Stomach (tissue), 9 donors: ENCODE measurements around the gene PPP2R2B. TPM values are rescaled to one million over a fixed set of nuclear protein-coding genes. Genes with fewer than 3 reads are reported as not detected.
"Not testable (repeated sequence)": the region's sequence is repeated elsewhere in the genome, so short reads cannot be mapped to it uniquely, and the experiment has no call there.

ENCODE experiments used
- DNase-seq, 2 donors: peaks; one replicate each; pipeline versions ENCODE4 v3.0.0 to v3.0.0-alpha.2; 2013 to 2019
- H3K27ac ChIP-seq, 5 donors: fragments of 200-600 bp in 4 of 5; sonication (generic) in 4 of 5; one replicate each; pipeline ENCODE4 v1.5.1; 2013 to 2019; ENCODE audit warnings: mild to moderate bottlenecking in 1 of 5, moderate library complexity in 1 of 5
- H3K27me3 ChIP-seq, 3 donors: fragments of 200-600 bp; sonication (generic); one replicate each; pipeline ENCODE4 v1.5.1; 2017 to 2019; ENCODE audit warnings: mixed run types in 1 of 3
- H3K36me3 ChIP-seq, 4 donors: fragments of 200-600 bp; sonication (generic); 1 replicate in 3 of 4; 2 replicates in 1 of 4; pipeline ENCODE4 v1.5.1; 2016 to 2019
- H3K4me1 ChIP-seq, 4 donors: fragments of 200-600 bp; sonication (generic); one replicate each; pipeline ENCODE4 v1.5.1; 2016 to 2019
- H3K4me3 ChIP-seq, 4 donors: fragments of 200-600 bp; sonication (generic) in 3 of 4; one replicate each; pipeline ENCODE4 v1.5.1; 2016 to 2019; ENCODE audit warnings: mild to moderate bottlenecking in 1 of 4
- H3K9me3 ChIP-seq, 4 donors: fragments of 200-600 bp; sonication (generic); one replicate each; pipeline ENCODE4 v1.5.1; 2016 to 2019
- CTCF ChIP-seq, 7 experiments: fragments of 450-650 bp in 4 of 7; fragments of 200-600 bp in 3 of 7; sonication (generic) in 3 of 7; IDR thresholded peaks; one replicate each; pipeline ENCODE4 v1.5.1; 2016 to 2019; ENCODE audit warnings: antibody characterized with exemption in 7 of 7, control low read depth in 2 of 7, mild to moderate bottlenecking in 1 of 7
- EP300 ChIP-seq: sonication (generic); formaldehyde crosslinking; IDR thresholded peaks from one replicate; pipeline ENCODE4 v1.6.1; 2017; ENCODE audit warnings: antibody characterized with exemption
- POLR2A ChIP-seq, 4 donors: fragments of 450-650 bp; IDR thresholded peaks; one replicate each; pipeline ENCODE4 v1.6.1; 2016; ENCODE audit warnings: antibody characterized with exemption in 4 of 4, control low read depth in 2 of 4, mild to moderate bottlenecking in 1 of 4, moderate library complexity in 1 of 4
- POLR2AphosphoS5 ChIP-seq, 3 donors: sonication (generic); formaldehyde crosslinking; IDR thresholded peaks; one replicate each; pipeline ENCODE4 v1.6.1; 2016; ENCODE audit warnings: antibody characterized with exemption in 3 of 3
- WGBS, 5 donors: extraction: QIAGEN DNeasy Blood & Tissue Kit in 3 of 5; methylation state at CpG; one replicate each; pipeline versions ENCODE4 v1.1.5 to v1.1.7; 2013 to 2018; 5-methylcytosine and 5-hydroxymethylcytosine counted together
- intact Hi-C: fragments of 100-400 bp; cut with DNase I; formaldehyde crosslinking; loops from one replicate; pipeline ENCODE4 v1.15.1; 2023; ENCODE audit warnings: low total_unique reads
- polyA plus RNA-seq, 3 donors: library from polyadenylated mRNA; stranded (reverse); fragments of 200-250 nt; gene quantifications; one replicate each; pipeline ENCODE4 v1.2.3, GENCODE V29; 2013
- total RNA-seq, 5 donors: library from RNA; depleted of rRNA; stranded (reverse); fragments of >200 nt; gene quantifications; one replicate each; pipeline versions ENCODE4 v1.1.0 to v1.2.3, GENCODE V29; 2014 to 2016
- donor health status: healthy with polysubstance abuse.
- donor health status: Bipolar disorder and iron deficiency.
- donor health status: healthy.

Gene PPP2R2B
- total and polyA plus RNA-seq, 8 donors, result under 0.01 to 4.6 (median 0.75) TPM; not detected in 1

GRCh38 chr5:146562461-146562860, 316.1 kb downstream of the PPP2R2B start:
- TF ChIP-seq CTCF (IDR thresholded peaks at IDR 0.05) (no peak), EP300 (no peak), POLR2AphosphoS5 (IDR thresholded peaks at IDR 0.05) (no peak), POLR2A (IDR thresholded peaks at IDR 0.05) (no peak)
- Histone ChIP-seq H3K9me3 (no peaks in the 10 kb centered on the region), H3K4me3 (no peak overlapping the region), H3K27ac (no peak overlapping the region), H3K4me1 (no peaks in the 10 kb centered on the region), H3K36me3 (no peaks in the 10 kb centered on the region), H3K27me3 (no peaks in the 10 kb centered on the region)
- 94 to 97% (median 96%) methylated on average over 4 of the region's 4 CpGs for whole genome bisulfite sequencing, 5 donors
- DNase-seq, result no peak
- intact Hi-C loops, result no loop called here

GRCh38 chr5:146561711-146562110, 316.8 kb downstream of the PPP2R2B start:
- Histone ChIP-seq H3K9me3 (no peaks in the 10 kb centered on the region), H3K36me3 (no peaks in the 10 kb centered on the region), H3K27me3 (no peaks in the 10 kb centered on the region), H3K27ac (no peak overlapping the region), H3K4me1 (no peaks in the 10 kb centered on the region), H3K4me3 (no peak overlapping the region)
- WGBS, 5 donors, result 74 to 84% (median 78%) methylated on average over 5 of the region's 5 CpGs
- no peak for DNase-seq
- intact Hi-C loops, result no loop called here
- TF ChIP-seq CTCF (IDR thresholded peaks at IDR 0.05), result no peak
- TF ChIP-seq EP300, result no peak
- no peak for TF ChIP-seq POLR2A (IDR thresholded peaks at IDR 0.05)
- TF ChIP-seq POLR2AphosphoS5 (IDR thresholded peaks at IDR 0.05), result no peak

GRCh38 chr5:146560205-146560812, 318.2 kb downstream of the PPP2R2B start:
- Histone ChIP-seq H3K4me1 (no peaks in the 10 kb centered on the region), H3K27me3 (no peaks in the 10 kb centered on the region), H3K36me3 (no peaks in the 10 kb centered on the region), H3K9me3 (no peaks in the 10 kb centered on the region), H3K27ac (no peak overlapping the region), H3K4me3 (no peak overlapping the region)
- intact Hi-C loops, result no loop called here
- TF ChIP-seq POLR2AphosphoS5 (IDR thresholded peaks at IDR 0.05) (no peak), CTCF (IDR thresholded peaks at IDR 0.05) (no peak), EP300 (no peak), POLR2A (IDR thresholded peaks at IDR 0.05) (no peak)
- 43 to 59% (median 57%) methylated on average over 3 of the region's 3 CpGs for WGBS, 5 donors
- DNase-seq, result no peak

- H3K27me3 ChIP-seq, H3K4me1 ChIP-seq, DNase-seq, intact Hi-C loops, H3K27ac ChIP-seq, H3K9me3 ChIP-seq, H3K36me3 ChIP-seq, H3K4me3 ChIP-seq: not testable (repeated sequence)
- WGBS, 5 donors, result 73 to 91% (median 85%) methylated on average over 4 of the region's 4 CpGs
These were observed 321.7 kb downstream of the PPP2R2B start for GRCh38 chr5:146556884-146557283.

GRCh38 chr5:146553446-146553845, 325.1 kb downstream of the PPP2R2B start:
- H3K27me3 ChIP-seq, result no peaks in the 10 kb centered on the region
- 54 to 68% (median 61%) methylated on average over 3 of the region's 3 CpGs for WGBS, 5 donors
- no peaks in the 10 kb centered on the region for H3K36me3 ChIP-seq
- intact Hi-C loops, result no loop called here
- no peak overlapping the region for H3K4me3 ChIP-seq
- DNase-seq, result no peak
- no peak overlapping the region for H3K27ac ChIP-seq
- TF ChIP-seq POLR2AphosphoS5 (IDR thresholded peaks at IDR 0.05) (no peak), EP300 (no peak), POLR2A (IDR thresholded peaks at IDR 0.05) (no peak), CTCF (IDR thresholded peaks at IDR 0.05) (no peak)
- H3K4me1 ChIP-seq, result no peaks in the 10 kb centered on the region
- H3K9me3 ChIP-seq, result no peaks in the 10 kb centered on the region
